ENCODE measurements around the gene CEMIP.

GRCh38 chr15:80856809-80857377 lies 77.7 kb downstream of the CEMIP start:
- TF ChIP-seq POLR2A (IDR thresholded peaks at IDR 0.05) (no peak), CTCF (IDR thresholded peaks at IDR 0.05) (no peak)

All from adrenal gland (tissue), 5 donors.